Measurements from ENCODE around the gene PIP5K1B.

PIP5K1B gene

DNA sequence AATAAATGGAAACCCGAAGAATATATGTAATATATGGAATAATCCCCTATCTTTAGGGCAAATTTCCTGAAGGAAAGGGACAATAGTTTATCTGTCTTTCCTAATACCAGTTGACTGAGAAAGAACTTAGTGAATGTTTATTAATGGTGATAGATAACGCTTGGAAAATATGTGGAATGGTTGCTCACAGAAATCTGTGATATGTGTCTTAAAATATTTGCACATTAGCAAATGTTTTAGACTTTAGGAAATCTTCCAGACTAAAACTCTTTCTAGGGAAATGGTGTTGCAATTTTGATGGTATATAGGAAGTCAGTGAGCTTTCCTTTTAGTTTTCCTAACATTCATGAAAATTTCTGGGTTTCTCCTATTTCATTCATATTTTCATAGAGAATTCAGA lies 90.4 kb downstream of the PIP5K1B start:
- DNase-seq (ENCODE audit: low read depth in 1 of 2, low spot score in 1 of 2): no peak
- TF ChIP-seq JUND (IDR thresholded peaks at IDR 0.05; ENCODE audit: low read depth): no peak
- in situ Hi-C loops (cut with HindIII; ENCODE audit: low pct_unique_long_range_greater_than_20kb, low sequenced_read_pairs): no loop called here

DNA sequence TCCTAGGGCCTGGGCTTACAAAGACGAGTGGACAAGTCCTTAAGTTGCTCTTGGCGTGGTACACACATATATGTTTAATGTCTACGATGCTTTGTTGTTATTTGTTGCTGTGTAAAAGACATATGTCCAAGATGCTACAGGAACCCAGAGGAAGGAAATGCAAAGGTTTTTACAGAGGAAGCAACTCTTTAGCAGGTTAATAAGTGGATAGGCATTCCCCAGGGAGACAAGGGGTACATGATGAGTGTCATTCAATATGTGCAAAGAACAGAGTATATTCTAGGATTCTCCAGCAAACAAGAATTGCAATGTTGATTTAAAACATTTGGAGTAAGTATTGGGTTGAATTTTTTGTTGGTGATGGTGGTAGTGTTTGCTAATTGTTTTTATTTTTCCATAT lies 92.1 kb downstream of the PIP5K1B start:
- no peak for DNase-seq (ENCODE audit: low read depth in 1 of 2, low spot score in 1 of 2)
- in situ Hi-C loops (cut with HindIII; ENCODE audit: low pct_unique_long_range_greater_than_20kb, low sequenced_read_pairs): no loop called here
- TF ChIP-seq JUND (IDR thresholded peaks at IDR 0.05; ENCODE audit: low read depth): no peak

DNA sequence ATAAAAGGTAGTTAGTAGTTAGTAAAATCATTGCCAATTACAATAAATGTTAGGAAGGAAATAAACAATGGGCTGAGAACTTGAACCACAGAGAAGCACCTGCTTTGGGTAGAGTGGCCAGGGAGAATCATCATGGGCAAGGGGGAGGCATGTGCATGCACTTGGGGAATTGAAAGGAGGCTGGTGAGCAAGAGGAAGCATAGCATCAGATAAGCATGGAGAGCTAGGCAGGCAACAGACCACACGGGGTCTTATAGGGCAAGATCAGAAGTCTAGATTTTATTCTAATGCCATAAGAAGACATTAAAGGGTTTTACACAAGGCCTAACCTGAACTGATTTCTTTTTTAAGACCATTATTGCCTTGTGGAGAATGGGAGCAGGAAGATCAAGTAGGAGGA lies 93.4 kb downstream of the PIP5K1B start:
- in situ Hi-C loops (cut with HindIII; ENCODE audit: low pct_unique_long_range_greater_than_20kb, low sequenced_read_pairs): no loop called here

DNA sequence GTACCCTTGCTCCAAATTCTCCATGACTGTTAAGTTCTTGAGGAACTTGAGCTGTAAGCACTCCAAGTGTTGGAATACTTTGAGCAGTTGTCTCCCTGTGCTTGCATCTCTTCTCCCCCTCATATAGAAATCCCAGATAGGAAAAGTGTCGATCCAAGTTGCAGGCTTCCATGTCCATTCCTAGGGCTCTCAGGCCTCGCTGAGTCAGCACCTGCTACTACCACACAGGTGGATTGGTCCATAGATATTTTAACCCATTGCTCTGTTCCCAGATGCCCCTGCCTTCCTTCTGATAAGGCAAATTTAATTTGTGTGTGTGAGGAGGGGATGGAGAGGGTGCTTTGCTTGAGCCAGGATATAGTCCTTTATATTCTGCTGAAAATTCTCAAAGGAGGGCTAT lies 95.8 kb downstream of the PIP5K1B start:
- in situ Hi-C loops (cut with HindIII; ENCODE audit: low pct_unique_long_range_greater_than_20kb, low sequenced_read_pairs): no loop called here
- no peak for DNase-seq (ENCODE audit: low read depth in 1 of 2, low spot score in 1 of 2)
- TF ChIP-seq JUND (IDR thresholded peaks at IDR 0.05; ENCODE audit: low read depth): no peak

More for the DNA sequence above, 93.4 kb downstream of the PIP5K1B start:
- no peak for TF ChIP-seq JUND (IDR thresholded peaks at IDR 0.05; ENCODE audit: low read depth)
- no peak for DNase-seq (ENCODE audit: low read depth in 1 of 2, low spot score in 1 of 2)

DNA sequence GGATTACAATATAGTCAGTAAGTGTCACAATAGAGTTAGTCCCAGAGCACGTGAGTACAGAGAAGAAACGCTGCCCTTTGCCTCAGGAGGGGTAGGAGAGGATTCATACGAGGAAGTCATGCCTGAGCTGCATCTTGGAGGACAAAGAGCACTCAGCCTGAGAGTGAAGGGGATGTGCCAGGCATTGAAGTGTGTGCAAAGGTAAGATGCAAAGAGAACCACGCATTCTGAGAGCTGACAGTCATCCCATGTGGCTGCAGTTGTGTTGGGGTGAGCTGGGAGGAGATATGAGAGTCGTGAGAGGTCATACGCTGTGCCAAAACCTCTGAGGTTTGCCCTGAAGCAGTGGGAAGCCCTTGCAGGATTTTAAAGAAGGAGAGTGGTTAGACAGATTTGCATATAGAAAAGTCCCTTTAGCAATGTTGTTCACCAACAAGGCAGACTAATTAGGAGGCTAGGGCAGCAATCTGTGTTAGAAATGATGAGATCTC lies 97.5 kb downstream of the PIP5K1B start:
- DNase-seq (ENCODE audit: low read depth in 1 of 2, low spot score in 1 of 2): no peak
- in situ Hi-C loops (cut with HindIII; ENCODE audit: low pct_unique_long_range_greater_than_20kb, low sequenced_read_pairs): no loop called here
- no peak for TF ChIP-seq JUND (IDR thresholded peaks at IDR 0.05; ENCODE audit: low read depth)

DNA sequence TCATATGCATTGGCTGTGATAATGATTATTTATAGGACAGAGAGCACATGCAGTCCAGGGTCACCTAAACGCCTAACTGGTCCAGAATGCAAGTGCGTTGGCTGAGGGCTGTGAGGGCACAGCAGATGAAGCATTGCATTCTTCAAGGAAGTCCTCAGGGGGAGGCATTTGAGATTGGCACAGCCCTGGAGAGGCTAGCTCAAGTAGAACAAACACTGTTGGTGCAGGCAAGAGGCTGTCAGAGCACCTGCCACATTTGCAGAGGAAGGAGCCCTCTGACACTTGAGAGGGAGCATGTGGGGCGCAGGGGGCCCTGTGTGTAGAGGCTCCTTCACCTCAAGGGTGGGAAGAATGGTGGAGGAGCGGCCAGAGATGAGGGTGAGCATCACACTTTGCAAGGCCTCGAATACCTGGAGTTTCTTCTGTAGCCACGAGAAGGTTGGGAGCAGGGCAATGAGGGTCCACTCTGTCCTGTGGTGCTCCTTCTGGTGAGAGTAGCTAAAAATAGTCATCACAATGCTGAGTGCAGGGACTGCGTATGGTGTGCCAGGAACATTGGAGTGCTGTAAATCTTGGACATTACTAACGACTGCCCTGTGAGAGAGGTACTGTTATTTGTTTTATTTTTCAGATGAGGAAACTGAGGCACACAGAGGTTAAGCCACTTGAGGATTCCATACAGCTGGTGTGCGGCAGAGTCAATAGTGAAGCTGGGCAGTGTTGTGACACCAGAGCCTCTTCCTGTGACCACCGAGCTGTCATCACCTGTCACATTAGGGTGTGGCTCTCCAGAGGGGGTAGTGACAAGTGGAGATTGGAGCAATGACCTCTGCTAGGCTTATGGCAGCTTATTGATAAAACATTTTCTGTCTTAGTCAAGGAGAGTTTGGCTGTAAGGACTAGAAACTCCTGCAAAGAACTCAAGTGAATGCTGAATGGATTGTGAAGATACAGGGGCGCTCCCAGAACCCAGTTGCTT lies 100.2 kb downstream of the PIP5K1B start:
- no peak for DNase-seq (ENCODE audit: low read depth in 1 of 2, low spot score in 1 of 2)
- in situ Hi-C loops (cut with HindIII; ENCODE audit: low pct_unique_long_range_greater_than_20kb, low sequenced_read_pairs): no loop called here

DNA sequence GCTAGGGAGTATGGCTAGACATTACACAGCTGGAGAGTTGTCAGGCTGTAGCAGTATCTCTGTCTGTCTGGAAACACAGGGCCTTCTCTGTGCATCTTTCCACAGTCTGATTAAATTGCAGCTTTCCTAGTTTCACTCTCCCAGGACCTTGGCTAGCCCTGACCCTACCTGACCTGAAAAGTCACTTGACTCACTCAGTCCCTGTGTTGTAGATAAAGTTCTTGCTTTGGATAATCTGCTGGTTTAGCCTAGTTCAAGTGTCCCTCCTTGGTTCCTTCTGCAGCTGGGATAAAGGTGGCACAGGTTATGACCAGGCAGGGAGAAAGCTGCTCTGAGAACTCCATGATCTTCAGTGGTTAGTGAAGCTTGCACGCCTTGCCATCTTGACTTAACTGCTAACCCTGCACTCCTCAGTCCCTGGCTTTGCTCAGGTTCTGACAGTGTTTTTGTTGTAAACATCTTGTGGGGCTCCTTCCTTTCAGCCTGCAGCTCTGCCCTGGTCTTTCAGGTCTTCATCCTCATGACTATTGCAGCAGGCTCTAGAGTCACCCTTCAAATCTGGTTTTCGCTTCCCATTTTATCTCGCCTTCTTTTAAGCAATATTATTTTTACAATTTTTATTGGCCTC lies 101.0 kb downstream of the PIP5K1B start:
- in situ Hi-C loops (cut with HindIII; ENCODE audit: low pct_unique_long_range_greater_than_20kb, low sequenced_read_pairs): no loop called here
- no peak for TF ChIP-seq JUND (IDR thresholded peaks at IDR 0.05; ENCODE audit: low read depth)
- no peak for DNase-seq (ENCODE audit: low read depth in 1 of 2, low spot score in 1 of 2)

More for the DNA sequence above, 100.2 kb downstream of the PIP5K1B start:
- TF ChIP-seq JUND (IDR thresholded peaks at IDR 0.05; ENCODE audit: low read depth): no peak

DNA sequence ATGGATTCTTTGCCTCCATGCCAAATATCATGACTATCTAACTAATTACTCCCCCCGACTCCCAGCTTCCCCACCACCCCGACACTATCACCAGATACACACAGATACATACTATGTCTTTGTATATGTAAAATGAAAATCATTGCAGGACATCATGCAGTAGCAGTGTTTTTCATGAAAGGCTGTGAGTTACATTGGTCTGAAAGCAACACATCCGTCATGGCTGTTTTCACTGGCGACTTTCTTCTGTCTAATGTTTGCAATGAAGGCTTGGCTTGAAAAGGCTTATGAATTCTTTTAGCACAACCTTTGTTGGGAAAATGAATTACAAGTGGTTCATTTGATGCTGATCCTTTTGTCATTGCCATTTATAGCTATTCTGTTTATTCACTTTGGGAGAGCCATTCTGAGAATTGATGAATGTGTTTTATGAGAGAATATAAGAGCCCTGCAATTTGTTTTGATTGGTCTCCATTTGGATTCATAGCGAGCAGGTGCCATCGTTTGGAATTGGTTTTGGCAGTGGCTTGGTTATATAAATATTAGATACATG lies 103.4 kb downstream of the PIP5K1B start:
- in situ Hi-C loops (cut with HindIII; ENCODE audit: low pct_unique_long_range_greater_than_20kb, low sequenced_read_pairs): no loop called here
- no peak for TF ChIP-seq JUND (IDR thresholded peaks at IDR 0.05; ENCODE audit: low read depth)
- DNase-seq (ENCODE audit: low read depth in 1 of 2, low spot score in 1 of 2): no peak

DNA sequence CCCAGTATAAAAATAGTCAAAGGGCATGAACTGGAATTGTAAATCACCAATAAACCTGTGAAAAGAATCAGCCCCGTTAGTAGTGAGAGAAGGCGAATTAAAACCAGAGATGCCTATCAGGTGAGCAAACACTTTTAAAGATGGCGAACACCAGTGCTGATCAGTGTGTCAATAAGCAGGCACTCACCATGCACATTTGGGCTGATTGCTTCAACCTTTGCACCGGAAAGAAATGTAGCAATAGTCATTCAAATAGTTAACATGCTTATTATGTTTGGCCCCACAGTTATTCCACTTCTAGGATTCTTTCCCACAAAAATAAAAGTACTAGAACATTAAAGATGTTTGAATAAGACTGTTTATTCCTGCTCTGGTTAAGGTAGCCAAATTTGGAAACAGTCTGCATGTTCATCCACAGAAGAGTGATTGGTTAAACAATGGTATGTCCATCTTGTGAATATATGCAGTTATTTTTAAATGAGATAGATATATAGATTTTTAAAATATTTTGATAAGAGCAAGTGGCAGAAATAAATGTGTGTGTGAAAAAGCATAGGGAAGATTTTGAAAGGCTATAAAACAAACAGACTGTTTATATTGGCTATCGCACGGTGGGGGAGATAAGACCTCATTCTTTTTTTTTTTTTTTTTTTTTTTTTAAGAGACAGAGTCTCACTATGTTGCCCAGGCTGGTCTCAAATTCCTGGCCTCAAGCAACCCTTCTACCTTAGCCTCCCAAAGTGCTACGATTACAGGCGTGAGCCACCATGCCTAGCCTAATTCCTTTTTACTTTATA lies 112.2 kb downstream of the PIP5K1B start:
- in situ Hi-C loops (cut with HindIII; ENCODE audit: low pct_unique_long_range_greater_than_20kb, low sequenced_read_pairs): no loop called here
- no peak for TF ChIP-seq JUND (IDR thresholded peaks at IDR 0.05; ENCODE audit: low read depth)
- DNase-seq (ENCODE audit: low read depth in 1 of 2, low spot score in 1 of 2): no peak

DNA sequence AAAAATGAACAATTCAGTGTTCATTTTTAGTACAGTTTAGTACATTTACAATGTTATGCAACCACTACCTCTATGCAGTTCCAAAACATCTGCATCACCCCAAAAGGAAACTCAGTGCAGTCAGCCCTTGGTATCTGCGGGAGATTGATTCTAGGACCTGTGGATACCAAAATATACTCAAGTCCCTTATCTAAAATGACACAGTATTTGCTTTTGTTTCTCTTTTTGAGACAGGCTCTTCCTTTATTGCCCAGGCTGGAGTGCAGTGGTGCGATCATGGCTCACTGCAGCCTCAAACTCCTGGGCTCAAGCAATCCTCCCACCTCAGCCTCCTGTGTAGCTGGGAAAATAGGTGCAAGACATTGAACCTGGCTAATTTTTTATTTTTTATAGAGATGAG lies 114.0 kb downstream of the PIP5K1B start:
- in situ Hi-C loops (cut with HindIII; ENCODE audit: low pct_unique_long_range_greater_than_20kb, low sequenced_read_pairs): no loop called here
- DNase-seq (ENCODE audit: low read depth in 1 of 2, low spot score in 1 of 2): no peak
- no peak for TF ChIP-seq JUND (IDR thresholded peaks at IDR 0.05; ENCODE audit: low read depth)

DNA sequence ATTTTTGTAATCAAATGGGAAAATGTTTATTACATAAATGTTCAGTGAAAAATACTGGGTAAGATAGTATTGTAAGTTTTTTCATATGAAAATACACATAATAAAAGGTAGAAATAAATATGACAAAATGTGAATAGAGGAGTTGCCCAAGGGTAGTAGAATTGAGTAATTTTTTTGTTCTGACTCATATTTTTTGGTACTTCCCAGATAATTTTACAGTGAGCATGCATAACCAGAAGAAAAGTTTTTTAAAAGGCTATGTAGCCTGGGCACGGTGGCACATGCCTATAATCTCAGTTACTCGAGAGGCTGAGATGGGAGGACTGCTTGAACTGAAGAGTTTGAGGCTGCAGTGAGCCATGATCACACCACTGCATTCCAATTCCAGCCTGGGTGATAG lies 116.9 kb downstream of the PIP5K1B start:
- TF ChIP-seq JUND (IDR thresholded peaks at IDR 0.05; ENCODE audit: low read depth): no peak
- in situ Hi-C loops (cut with HindIII; ENCODE audit: low pct_unique_long_range_greater_than_20kb, low sequenced_read_pairs): no loop called here

DNA sequence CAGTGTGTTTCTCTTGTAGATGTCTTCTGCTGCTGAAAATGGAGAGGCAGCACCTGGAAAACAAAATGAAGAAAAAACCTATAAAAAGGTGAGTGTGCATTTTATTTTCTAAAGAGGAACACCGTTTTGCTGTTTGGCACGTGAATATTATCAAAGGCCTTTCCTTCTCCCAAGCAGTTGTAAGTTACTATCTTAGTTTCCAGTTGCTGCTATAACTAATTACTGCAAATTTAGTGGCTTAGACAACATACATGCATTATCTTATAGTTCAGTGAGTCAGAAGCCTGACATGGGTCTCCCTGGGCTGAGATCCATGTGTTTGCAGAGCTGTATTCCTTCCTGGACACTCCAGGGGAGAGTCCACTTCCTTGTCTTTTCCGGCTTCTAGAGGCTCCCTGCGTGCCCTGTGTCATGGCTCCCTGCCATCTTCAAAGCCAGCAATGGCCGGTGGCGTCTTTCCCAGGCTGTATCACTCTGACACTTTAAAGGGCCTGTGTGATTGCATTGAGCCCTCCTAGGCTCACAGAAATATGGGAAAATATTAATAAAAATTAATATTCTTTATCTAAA lies 117.6 kb downstream of the PIP5K1B start:
- DNase-seq (ENCODE audit: low read depth in 1 of 2, low spot score in 1 of 2): no peak
- in situ Hi-C loops (cut with HindIII; ENCODE audit: low pct_unique_long_range_greater_than_20kb, low sequenced_read_pairs): no loop called here

More for the DNA sequence above, 116.9 kb downstream of the PIP5K1B start:
- no peak for DNase-seq (ENCODE audit: low read depth in 1 of 2, low spot score in 1 of 2)

More for the DNA sequence above, 117.6 kb downstream of the PIP5K1B start:
- TF ChIP-seq JUND (IDR thresholded peaks at IDR 0.05; ENCODE audit: low read depth): no peak

Data from T47D (cell line).